NCI-H226 (cell line): Measurements from ENCODE around the gene SBF2.
A peak's percentile ranks its signal among the peaks of the same experiment; 100 is the strongest.

Source experiments
- DNase-seq: peaks from one replicate; pipeline ENCODE4 v3.0.0-alpha.2; 2015

SBF2 gene

GRCh38 chr11:9838961-9839360, 455.1 kb downstream of the SBF2 start:
- peak; percentile 72 for DNase-seq

- DNase-seq: peak; percentile 39
Measured at GRCh38 chr11:9838229-9838628, 455.8 kb downstream of the SBF2 start.

DNA sequence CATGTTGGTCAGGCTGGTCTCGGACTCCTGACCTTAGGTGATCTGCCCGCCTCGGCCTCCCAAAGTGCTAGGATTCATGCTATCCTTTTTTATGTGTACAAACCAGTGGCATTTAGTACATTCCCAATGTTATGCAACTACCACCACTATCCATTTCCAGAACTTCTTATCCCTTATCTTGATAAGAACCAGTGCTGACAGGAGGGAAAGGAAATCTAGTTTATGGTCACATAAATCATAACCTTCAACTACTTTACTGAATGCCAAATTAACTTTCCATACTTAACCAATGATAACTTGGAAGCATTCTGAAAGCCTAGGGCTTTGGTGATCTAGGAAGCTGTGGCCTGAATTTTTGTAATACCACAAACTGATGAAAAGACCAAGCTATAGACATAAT, 459.7 kb downstream of the SBF2 start:
- DNase-seq: peak; percentile 60

- no peak for DNase-seq
Measured at GRCh38 chr11:9831122-9831521, 462.9 kb downstream of the SBF2 start.

DNA sequence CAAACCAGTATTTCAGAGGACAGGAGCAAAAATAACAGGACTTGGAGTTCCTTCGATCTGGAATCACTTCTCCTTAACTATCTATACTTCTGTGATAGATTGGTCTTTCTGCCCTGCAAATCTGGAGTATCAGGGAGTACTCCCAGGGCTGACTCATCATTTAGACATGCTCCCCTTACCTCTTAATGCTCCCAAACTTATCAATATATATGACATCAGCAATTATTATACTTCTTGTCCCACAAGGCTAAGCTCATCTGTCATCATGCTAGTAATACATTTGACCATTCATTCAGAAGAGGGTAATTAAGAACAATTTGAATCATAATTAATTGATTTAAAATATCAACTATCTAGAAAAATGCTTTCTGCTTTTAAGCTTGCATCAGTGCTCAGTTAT, 466.3 kb downstream of the SBF2 start:
- DNase-seq: no peak

GRCh38 chr11:9826390-9826789, 467.6 kb downstream of the SBF2 start:
- DNase-seq: no peak

DNA sequence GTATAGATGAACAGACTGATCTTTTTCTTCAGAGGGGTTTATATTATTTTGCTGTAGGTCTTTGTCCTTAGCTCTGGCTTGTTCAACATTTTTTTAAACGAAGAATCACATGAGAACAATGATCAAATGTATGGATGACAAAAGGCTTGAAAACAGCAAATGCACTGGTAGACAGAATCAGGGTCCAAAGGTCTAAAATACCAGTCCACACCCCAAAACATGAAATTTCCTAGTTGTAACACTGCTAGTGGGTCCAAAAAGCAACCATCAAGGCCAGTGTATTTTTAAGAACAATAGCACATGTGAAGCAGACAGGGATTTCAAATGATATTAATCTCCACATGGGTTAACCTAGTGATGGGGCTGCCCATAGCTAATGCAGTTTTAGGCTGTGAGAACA, 468.1 kb downstream of the SBF2 start:
- no peak for DNase-seq

DNA sequence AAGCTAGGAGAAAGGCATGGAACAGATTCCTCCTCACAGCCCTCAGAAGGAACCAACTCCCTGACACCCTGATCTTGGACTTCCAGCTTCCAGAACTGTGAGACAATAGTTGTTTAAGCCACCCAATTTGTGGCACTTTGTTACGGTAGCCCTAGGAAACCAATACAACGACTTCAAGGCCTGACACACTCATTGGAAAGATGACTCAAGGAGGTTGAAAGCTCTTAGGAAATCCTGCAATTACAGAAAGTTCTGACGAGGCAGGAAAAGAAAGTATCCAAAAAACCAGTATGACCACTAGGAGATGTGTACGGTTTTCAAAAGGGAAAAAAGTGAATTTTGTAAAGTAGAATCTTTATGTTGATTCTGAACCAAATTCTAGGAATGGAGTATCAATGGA, 468.7 kb downstream of the SBF2 start:
- DNase-seq: no peak

GRCh38 chr11:9823887-9824385, 470.1 kb downstream of the SBF2 start:
- no peak for DNase-seq

- DNase-seq: no peak
Measured at GRCh38 chr11:9823439-9823838, 470.6 kb downstream of the SBF2 start.

- DNase-seq: no peak
Measured at GRCh38 chr11:9821008-9821752, 472.8 kb downstream of the SBF2 start.

DNA sequence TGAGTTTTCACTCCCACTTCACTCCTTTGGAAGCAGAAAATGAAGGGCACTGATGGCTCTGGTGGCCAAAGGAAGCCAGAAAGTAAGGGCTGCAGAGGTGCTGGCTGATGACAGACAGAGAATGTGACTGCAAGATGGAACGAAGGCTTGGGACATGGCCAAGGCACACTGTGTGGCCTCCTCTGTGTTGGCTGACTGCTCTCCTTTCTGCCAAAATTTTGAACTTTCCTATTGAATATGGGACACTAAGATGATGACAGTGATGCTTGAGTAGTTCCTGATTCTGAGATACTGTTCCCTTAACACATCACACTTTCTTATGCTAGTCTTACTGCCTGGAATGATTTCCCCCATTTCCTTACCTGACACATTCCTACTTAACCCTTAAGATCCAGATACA, 473.8 kb downstream of the SBF2 start:
- no peak for DNase-seq

DNA sequence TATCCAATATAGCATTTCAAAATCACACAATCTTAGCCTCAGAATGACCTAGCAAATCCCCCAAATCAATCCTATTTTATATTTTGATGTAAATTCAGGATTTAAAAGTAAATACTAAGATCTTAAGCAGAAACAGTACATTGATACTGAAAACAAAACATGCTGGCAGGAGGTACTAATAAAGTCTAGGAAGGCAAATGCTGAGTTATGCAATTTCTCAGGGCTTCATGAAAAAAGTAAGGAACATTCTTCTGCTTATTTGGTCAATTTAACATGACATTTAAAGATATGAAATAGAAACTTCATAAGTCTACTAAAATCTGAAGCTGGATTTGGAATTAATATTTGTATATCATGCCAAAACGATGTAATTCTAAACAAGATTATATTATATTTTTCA, 476.8 kb downstream of the SBF2 start:
- DNase-seq: no peak

DNA sequence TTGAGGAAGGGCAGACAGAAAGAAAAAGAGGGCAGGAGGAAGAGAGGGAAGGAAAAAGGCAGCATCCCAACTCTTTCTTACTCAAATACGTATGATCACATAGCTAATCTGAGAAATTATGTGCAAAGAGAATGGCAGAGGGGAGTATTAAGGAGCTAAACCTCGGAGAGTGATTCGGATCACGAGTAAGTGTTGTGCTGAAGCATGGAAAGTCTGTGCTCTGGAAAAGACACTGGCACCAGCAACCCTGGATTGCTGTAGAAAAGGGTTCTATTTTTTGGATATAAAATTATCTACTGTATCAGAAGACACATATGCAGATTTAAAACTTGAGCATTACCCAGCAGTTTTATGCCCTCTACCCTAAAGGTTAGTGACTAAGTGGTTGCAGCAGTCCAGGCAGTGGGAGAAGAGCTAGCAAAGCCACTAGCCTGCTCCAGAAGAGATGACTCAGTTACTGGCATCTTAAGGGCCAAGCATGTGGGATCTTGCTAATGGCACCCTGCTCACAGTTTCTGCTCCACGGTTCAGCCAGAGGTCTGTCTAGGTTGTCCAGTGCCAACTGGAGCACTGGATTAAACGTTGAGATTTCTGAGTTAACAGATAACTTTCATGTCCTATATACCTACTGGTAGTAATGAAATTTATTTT, 478.4 kb downstream of the SBF2 start:
- DNase-seq: peak; percentile 44

- DNase-seq: no peak
Measured at GRCh38 chr11:9814108-9814507, 479.9 kb downstream of the SBF2 start.

DNA sequence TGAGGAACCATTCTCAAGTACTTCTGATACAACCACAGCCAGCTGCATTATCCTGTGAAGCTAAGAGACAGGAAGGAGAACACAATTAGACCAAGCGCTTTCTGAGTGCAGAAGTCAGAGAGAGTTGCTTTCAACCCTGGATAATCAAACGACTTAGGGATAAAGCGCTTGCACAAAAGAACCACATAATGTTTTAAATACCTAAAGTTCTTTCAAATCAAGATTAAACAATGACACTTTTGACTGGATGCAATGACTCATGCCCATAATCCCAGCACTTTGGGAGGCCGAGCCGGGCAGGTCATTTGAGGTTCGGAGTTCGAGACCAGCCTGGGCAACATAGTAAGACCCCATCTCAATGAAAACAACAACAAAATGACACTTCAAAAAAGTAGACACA, 485.1 kb downstream of the SBF2 start:
- DNase-seq: no peak

GRCh38 chr11:9806946-9807687, 486.9 kb downstream of the SBF2 start:
- DNase-seq: no peak

GRCh38 chr11:9804419-9804902, 489.6 kb downstream of the SBF2 start:
- DNase-seq: no peak

DNA sequence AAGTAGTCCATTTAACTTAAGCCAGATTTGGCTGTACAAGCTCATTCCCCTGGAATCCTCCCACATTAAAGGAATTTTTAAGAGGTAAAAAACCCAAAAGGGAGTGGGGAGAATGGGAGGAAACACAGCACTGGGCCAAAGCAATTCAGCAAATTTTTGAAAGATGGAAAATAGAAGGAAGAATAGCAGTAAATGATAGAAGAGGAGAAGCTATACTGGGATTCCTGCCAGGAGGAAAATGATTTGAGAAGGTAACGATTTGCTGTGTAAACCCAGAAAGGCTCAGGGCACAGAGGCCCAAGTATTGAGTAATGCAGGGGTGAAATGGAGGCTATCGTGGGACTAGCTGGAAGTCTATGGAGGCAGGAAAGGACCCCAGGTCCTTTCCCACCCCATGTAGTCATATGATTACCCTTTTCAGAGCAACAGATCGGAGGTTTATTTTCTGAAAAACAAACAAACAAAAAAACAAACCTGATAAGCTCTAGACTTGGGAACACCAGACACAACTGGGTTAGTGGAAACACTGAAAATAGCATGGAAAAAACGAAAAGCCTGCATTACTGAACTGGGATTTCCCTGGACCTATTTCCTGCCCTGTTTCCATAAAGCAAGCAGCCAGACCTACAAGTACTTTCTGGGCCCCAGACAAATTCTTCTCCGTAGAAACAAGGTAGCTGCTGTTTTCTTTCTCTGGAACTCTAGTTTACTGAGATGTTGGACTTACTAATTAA, 490.2 kb downstream of the SBF2 start:
- peak; percentile 44 for DNase-seq

GRCh38 chr11:9802291-9802861, 491.6 kb downstream of the SBF2 start:
- peak; percentile 53 for DNase-seq

GRCh38 chr11:9799886-9800285, 494.1 kb downstream of the SBF2 start:
- no peak for DNase-seq

DNA sequence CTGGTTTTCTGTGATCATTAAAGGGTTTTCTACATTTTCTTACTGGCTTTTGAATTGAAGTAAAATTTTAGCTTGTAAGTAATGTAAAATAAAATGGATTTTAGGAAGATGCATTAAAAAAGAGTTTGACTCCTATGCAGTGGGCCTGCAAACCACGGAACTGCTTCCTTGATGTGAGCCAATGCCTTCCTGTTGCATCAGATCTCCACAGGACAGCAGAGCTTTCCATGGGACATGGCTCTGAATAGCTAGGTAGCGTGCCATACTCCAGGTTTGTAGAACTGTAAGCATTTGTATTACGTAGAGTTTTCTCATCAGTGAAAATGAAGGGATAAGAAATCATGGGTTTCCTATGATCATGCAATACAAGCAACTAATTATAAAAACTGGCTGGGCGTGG, 496.7 kb downstream of the SBF2 start:
- DNase-seq: no peak

DNA sequence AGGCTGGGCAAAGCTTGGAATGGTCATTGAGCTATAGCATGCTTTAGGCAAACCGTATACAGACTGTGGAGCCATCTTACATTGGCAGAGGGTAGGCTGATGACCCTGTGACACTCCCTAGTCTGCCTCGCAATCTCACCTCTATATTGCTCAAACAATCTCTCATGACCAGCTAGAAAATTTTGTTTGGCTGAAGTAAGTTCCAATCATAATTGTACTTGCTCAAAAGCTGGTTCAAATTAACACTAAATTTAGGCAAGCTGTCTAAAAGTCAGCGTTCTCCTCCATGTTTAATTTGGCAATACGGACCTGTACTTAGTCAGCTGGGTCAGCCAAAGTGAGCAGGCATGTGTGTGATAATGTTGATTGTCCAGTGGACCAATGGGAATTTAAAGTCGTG, 497.2 kb downstream of the SBF2 start:
- DNase-seq: no peak
